ENCODE results near the gene TGM3. TPM values are rescaled to one million over a fixed set of nuclear protein-coding genes. Genes with fewer than 3 reads are reported as not detected.
A peak's percentile ranks its signal among the peaks of the same experiment; 100 is the strongest.

Gene TGM3
- total RNA-seq, 1 experiment from 2014 or later, result not detected

GRCh38 chr20:2283706-2284423, 11.9 kb upstream of the TGM3 start:
- DNase-seq (ENCODE audit: low read depth), result peak; percentile 85

GRCh38 chr20:2285193-2285592, 10.6 kb upstream of the TGM3 start:
- no peak for DNase-seq (ENCODE audit: low read depth)

- DNase-seq (ENCODE audit: low read depth), result peak; percentile 24
Observed at GRCh38 chr20:2285613-2286012, 10.2 kb upstream of the TGM3 start.

GRCh38 chr20:2287504-2287903, 8.3 kb upstream of the TGM3 start:
- no peak for DNase-seq (ENCODE audit: low read depth)

GRCh38 chr20:2289475-2289874, 6.3 kb upstream of the TGM3 start:
- no peak for DNase-seq (ENCODE audit: low read depth)

- DNase-seq (ENCODE audit: low read depth), result no peak
Observed at GRCh38 chr20:2290486-2290885, 5.3 kb upstream of the TGM3 start.

- no peak for DNase-seq (ENCODE audit: low read depth)
Observed at GRCh38 chr20:2292416-2293110, 3.2 kb upstream of the TGM3 start.

GRCh38 chr20:2293486-2293885, 2.3 kb upstream of the TGM3 start:
- DNase-seq (ENCODE audit: low read depth), result no peak

- no peak for DNase-seq (ENCODE audit: low read depth)
Observed at GRCh38 chr20:2293971-2294370, 1.8 kb upstream of the TGM3 start.

GRCh38 chr20:2295286-2295685, 515 bp upstream of the TGM3 start:
- no peak for DNase-seq (ENCODE audit: low read depth)

GRCh38 chr20:2296524-2297356, 939 bp downstream of the TGM3 start:
- DNase-seq (ENCODE audit: low read depth), result no peak

- peak; percentile 45 for DNase-seq (ENCODE audit: low read depth)
Observed at GRCh38 chr20:2297357-2297728, 1.5 kb downstream of the TGM3 start.

GRCh38 chr20:2298116-2298515, 2.3 kb downstream of the TGM3 start:
- no peak for DNase-seq (ENCODE audit: low read depth)

GRCh38 chr20:2298701-2299100, 2.9 kb downstream of the TGM3 start:
- no peak for DNase-seq (ENCODE audit: low read depth)

GRCh38 chr20:2299301-2299700, 3.5 kb downstream of the TGM3 start:
- no peak for DNase-seq (ENCODE audit: low read depth)

GRCh38 chr20:2300002-2300401, 4.2 kb downstream of the TGM3 start:
- DNase-seq (ENCODE audit: low read depth), result no peak

GRCh38 chr20:2300420-2300819, 4.6 kb downstream of the TGM3 start:
- DNase-seq (ENCODE audit: low read depth), result no peak

- peak; percentile 67 for DNase-seq (ENCODE audit: low read depth)
Observed at GRCh38 chr20:2301164-2301622, 5.4 kb downstream of the TGM3 start.

GRCh38 chr20:2302384-2303060, 6.7 kb downstream of the TGM3 start:
- DNase-seq (ENCODE audit: low read depth), result no peak

GRCh38 chr20:2303673-2304072, 7.9 kb downstream of the TGM3 start:
- no peak for DNase-seq (ENCODE audit: low read depth)

- no peak for DNase-seq (ENCODE audit: low read depth)
Observed at GRCh38 chr20:2304180-2304579, 8.4 kb downstream of the TGM3 start.

GRCh38 chr20:2305029-2305428, 9.2 kb downstream of the TGM3 start:
- DNase-seq (ENCODE audit: low read depth), result no peak

Data from Daoy (cell line).